ENCODE measurements around the gene PNPLA5.

The PNPLA5 gene

DNA sequence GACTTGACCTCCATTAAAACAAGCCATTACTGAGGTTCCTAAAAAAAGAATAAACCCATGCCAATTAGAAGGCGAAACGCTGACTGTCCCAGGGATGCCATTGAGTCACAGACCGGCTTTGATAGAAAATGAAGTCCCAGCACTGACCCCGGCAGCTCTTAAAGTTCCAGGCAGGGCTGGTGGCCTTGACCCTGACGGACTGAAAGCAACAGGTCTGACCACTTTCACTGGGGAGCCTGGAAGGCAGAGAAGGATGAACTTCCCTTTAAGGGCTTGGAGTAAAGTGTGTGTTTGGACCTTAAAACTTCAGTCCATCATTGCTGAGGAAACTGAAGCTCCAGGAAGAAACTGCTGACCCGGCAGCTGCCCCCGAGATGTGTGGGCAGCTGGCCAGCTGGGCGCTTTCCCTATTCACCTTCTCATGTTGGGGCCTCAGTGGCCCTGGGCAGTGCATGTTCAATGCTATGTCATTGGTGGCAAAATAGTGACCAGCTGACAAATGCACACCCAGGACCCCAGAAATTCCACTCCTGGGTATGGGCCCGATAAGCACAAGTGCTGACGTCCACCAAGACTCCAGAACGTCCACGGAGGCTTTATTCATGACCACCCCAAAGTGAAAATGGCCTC is 60.8 kb downstream of the PNPLA5 start:
- in situ Hi-C loops (cut with MboI; ENCODE audit: low sequenced_read_pairs, unreplicated experiment) = no loop called here
- no peak for DNase-seq (ENCODE audit: low spot score)
- TF ChIP-seq, protein P1, sequence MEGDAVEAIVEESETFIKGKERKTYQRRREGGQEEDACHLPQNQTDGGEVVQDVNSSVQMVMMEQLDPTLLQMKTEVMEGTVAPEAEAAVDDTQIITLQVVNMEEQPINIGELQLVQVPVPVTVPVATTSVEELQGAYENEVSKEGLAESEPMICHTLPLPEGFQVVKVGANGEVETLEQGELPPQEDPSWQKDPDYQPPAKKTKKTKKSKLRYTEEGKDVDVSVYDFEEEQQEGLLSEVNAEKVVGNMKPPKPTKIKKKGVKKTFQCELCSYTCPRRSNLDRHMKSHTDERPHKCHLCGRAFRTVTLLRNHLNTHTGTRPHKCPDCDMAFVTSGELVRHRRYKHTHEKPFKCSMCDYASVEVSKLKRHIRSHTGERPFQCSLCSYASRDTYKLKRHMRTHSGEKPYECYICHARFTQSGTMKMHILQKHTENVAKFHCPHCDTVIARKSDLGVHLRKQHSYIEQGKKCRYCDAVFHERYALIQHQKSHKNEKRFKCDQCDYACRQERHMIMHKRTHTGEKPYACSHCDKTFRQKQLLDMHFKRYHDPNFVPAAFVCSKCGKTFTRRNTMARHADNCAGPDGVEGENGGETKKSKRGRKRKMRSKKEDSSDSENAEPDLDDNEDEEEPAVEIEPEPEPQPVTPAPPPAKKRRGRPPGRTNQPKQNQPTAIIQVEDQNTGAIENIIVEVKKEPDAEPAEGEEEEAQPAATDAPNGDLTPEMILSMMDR (IDR thresholded peaks at IDR 0.05; ENCODE audit: borderline replicate concordance, control extremely low read depth, extremely low read depth, insufficient read depth, missing control alignments) = no peak

GRCh38 chr22:43829904-43830851 is 61.6 kb downstream of the PNPLA5 start:
- TF ChIP-seq, protein P1 (IDR thresholded peaks at IDR 0.05; ENCODE audit: borderline replicate concordance, control extremely low read depth, extremely low read depth, insufficient read depth, missing control alignments) = no peak
- no peak for DNase-seq (ENCODE audit: low spot score)
- in situ Hi-C loops (cut with MboI; ENCODE audit: low sequenced_read_pairs, unreplicated experiment) = no loop called here

Data from GM13976 (cell line).